PFSK-1 (cell line): ENCODE data around the gene TBC1D17.

Experiments used
- FOXP2 ChIP-seq: optimal IDR thresholded peaks from 2 replicates; pipeline ENCODE3; 2011; ENCODE audit warnings: borderline replicate concordance, control low read depth, inconsistent platforms; ENCODE audit not compliant: insufficient read depth; ENCODE audit errors: extremely low read length, extremely low read depth
- POLR2AphosphoS5 ChIP-seq: IDR thresholded peaks from 2 replicates; pipeline ENCODE4 v1.6.1; 2012; ENCODE audit warnings: low read depth, mild to moderate bottlenecking, control low read depth, low read length, moderate library complexity
- SIN3A ChIP-seq: IDR thresholded peaks from 2 replicates; pipeline ENCODE4 v1.6.1; 2012; ENCODE audit warnings: mild to moderate bottlenecking, low read length, moderate library complexity, borderline replicate concordance; ENCODE audit not compliant: insufficient read depth
- TAF1 ChIP-seq: IDR thresholded peaks from 2 replicates; pipeline ENCODE4 v1.6.1; 2012; ENCODE audit warnings: low read length, control low read depth, borderline replicate concordance; ENCODE audit not compliant: insufficient read depth
- TF ChIP-seq, protein P1 (sequence below), 2 experiments: IDR thresholded peaks; 2 replicates each; pipeline versions ENCODE4 v1.6.1 to v1.8.0; 2011 to 2012; ENCODE audit warnings: low read depth in 2 of 2, low read length in 2 of 2, control low read depth in 1 of 2, inconsistent platforms in 1 of 2, mild to moderate bottlenecking in 1 of 2, moderate library complexity in 1 of 2; ENCODE audit not compliant: insufficient read depth in 1 of 2

Gene TBC1D17

GRCh38 chr19:49889038-49889686, 11.7 kb downstream of the TBC1D17 start:
- TF ChIP-seq TAF1 (no peak), FOXP2 (no peak), SIN3A (no peak), POLR2AphosphoS5 (no peak)
- TF ChIP-seq, protein P1, sequence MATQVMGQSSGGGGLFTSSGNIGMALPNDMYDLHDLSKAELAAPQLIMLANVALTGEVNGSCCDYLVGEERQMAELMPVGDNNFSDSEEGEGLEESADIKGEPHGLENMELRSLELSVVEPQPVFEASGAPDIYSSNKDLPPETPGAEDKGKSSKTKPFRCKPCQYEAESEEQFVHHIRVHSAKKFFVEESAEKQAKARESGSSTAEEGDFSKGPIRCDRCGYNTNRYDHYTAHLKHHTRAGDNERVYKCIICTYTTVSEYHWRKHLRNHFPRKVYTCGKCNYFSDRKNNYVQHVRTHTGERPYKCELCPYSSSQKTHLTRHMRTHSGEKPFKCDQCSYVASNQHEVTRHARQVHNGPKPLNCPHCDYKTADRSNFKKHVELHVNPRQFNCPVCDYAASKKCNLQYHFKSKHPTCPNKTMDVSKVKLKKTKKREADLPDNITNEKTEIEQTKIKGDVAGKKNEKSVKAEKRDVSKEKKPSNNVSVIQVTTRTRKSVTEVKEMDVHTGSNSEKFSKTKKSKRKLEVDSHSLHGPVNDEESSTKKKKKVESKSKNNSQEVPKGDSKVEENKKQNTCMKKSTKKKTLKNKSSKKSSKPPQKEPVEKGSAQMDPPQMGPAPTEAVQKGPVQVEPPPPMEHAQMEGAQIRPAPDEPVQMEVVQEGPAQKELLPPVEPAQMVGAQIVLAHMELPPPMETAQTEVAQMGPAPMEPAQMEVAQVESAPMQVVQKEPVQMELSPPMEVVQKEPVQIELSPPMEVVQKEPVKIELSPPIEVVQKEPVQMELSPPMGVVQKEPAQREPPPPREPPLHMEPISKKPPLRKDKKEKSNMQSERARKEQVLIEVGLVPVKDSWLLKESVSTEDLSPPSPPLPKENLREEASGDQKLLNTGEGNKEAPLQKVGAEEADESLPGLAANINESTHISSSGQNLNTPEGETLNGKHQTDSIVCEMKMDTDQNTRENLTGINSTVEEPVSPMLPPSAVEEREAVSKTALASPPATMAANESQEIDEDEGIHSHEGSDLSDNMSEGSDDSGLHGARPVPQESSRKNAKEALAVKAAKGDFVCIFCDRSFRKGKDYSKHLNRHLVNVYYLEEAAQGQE (IDR thresholded peaks at IDR 0.05; ENCODE audit: insufficient read depth in 1 of 2, low read depth in 2 of 2, low read length in 2 of 2): no peak

DNA sequence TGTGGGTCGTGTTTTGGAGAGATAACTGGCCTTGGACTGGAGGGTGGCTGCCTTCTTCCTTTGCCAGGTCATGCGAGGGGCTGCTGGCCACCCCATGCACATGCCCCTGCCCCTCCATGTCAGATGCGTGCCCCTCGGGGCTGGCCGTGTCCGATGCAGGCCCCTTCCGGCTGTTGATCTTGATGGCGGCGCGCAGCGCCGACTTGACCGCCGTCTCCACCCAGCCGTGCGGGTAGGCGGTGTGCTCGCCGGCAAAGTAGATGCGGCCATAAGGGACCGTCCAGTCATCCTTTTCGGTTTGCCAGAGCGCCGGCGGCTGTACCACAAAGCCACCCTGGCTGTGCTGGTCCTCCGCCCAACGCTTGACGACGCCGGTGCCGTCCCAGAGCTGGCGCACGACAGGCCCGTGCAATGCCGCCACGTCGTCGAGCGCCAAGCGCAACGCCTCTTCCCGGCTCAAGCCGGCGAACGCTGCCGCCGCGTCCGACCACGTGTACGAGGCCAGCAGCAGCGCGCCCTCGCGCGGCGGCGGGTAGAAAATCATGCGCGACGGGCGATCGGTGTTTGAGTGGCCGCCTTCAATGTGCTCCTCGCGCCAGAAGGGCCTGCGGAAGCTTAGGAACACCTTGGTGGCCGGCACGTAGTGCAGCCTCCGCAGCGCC, 12.3 kb downstream of the TBC1D17 start:
- no peak for TF ChIP-seq POLR2AphosphoS5
- no peak for TF ChIP-seq SIN3A
- TF ChIP-seq FOXP2: no peak
- TF ChIP-seq, protein P1 (IDR thresholded peaks at IDR 0.05; ENCODE audit: insufficient read depth in 1 of 2, low read depth in 2 of 2, low read length in 2 of 2): no peak
- TF ChIP-seq TAF1: no peak

DNA sequence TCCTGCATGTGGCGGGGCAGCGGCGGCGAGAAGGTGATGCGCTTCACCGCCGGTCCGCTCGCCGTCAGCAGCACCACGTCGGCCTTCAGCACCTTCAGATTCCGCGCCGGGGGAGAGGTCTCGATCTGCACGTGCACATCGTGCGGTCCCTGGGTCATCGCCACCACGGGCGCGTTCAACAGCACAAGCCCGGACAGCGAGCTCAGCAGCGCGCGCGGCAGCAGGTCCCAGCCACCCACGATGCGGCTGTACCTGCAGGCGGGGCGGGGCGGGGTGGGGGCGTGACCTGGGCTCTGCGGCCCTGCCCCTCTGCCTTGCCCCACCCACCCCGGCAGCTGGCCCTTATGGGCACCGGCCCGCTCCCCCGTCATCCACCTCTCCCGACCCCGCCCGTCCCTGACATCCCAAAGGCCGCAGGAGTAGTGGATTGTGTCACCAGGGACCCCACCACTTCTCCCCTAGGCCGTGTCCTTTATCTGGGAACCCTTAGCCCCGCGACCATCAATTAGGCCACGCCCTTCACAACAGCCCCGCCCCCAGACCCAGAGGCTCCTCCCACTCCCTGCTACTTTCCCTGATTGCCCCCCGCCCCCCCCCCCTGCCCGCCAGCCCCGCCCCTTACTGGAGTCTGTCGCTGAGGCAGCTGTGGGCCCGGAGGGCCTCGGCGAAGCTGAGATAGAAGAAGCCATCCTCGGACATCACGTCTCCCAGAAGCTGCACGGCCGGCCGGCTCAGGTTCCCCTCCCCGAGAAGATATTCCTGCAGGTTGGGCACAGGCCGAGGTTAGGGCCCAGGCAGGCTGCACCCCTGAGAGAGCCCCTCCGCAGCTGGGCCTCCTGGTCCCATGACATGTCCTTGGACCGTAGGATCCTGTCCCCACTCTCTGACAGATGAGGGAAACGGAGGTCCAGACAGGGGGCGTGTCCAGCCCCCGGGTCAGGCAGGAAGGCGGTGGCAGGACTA, 13.1 kb downstream of the TBC1D17 start:
- TF ChIP-seq POLR2AphosphoS5 (no peak), FOXP2 (no peak), SIN3A (no peak), TAF1 (no peak)
- TF ChIP-seq, protein P1 (IDR thresholded peaks at IDR 0.05; ENCODE audit: insufficient read depth in 1 of 2, low read depth in 2 of 2, low read length in 2 of 2): no peak

GRCh38 chr19:49891393-49891792, 13.9 kb downstream of the TBC1D17 start:
- TF ChIP-seq, protein P1 (IDR thresholded peaks at IDR 0.05; ENCODE audit: insufficient read depth in 1 of 2, low read depth in 2 of 2, low read length in 2 of 2): no peak
- TF ChIP-seq TAF1 (no peak), POLR2AphosphoS5 (no peak)
